Glutamatergic neuron (in vitro differentiated cells): ENCODE measurements around the gene INO80C. TPM values are rescaled to one million over a fixed set of nuclear protein-coding genes. Genes with fewer than 3 reads are reported as not detected.

ENCODE experiments used
- DNase-seq: peaks from one replicate; pipeline ENCODE4 v3.0.0; 2022
- H3K27ac Mint-ChIP-seq: one replicate; pipeline ENCODE4 v1.8.0; 2020; ENCODE audit warnings: mild to moderate bottlenecking, mixed read lengths, inconsistent platforms; ENCODE audit not compliant: unreplicated experiment
- H3K27me3 Mint-ChIP-seq: one replicate; pipeline ENCODE4 v1.8.0; 2020; ENCODE audit warnings: mild to moderate bottlenecking, moderate library complexity, mixed read lengths, inconsistent platforms; ENCODE audit not compliant: unreplicated experiment
- H3K36me3 Mint-ChIP-seq: one replicate; pipeline ENCODE4 v1.8.0; 2020; ENCODE audit warnings: mild to moderate bottlenecking, mixed read lengths, inconsistent platforms; ENCODE audit not compliant: unreplicated experiment
- H3K4me1 Mint-ChIP-seq: one replicate; pipeline ENCODE4 v1.8.0; 2020; ENCODE audit warnings: mild to moderate bottlenecking, low read depth, mixed read lengths, inconsistent platforms; ENCODE audit not compliant: unreplicated experiment
- H3K4me3 Mint-ChIP-seq: one replicate; pipeline ENCODE4 v1.8.0; 2020; ENCODE audit warnings: mild to moderate bottlenecking, mixed read lengths, inconsistent platforms; ENCODE audit not compliant: unreplicated experiment
- H3K9me3 Mint-ChIP-seq: one replicate; pipeline ENCODE4 v1.8.0; 2020; ENCODE audit warnings: mild to moderate bottlenecking, moderate library complexity, mixed read lengths, inconsistent platforms; ENCODE audit not compliant: unreplicated experiment
- CTCF ChIP-seq: fragments of 200-600 bp; sonication (generic); IDR thresholded peaks from one replicate; pipeline ENCODE4 v1.5.0; 2021; ENCODE audit not compliant: partially characterized antibody, unreplicated experiment
- total RNA-seq: library from RNA; stranded (reverse); fragmentation: NEBNext Ultra II Directional; extraction: Animal tissue kit (Norgen Biotek cat#: 25700); gene quantifications from one replicate; pipeline ENCODE4 v1.2.1, GENCODE V29; 2021; ENCODE audit not compliant: unreplicated experiment

INO80C gene
- total RNA-seq, 1 donor from 2014 or later, result 38.7 TPM

GRCh38 chr18:35451032-35451431 lies 46.7 kb downstream of the INO80C start:
- no peak for TF ChIP-seq CTCF
- Mint-ChIP-seq H3K27me3 (peaks cover 1% of the 10 kb centered on the region), H3K4me3 (no peak overlapping the region), H3K36me3 (no peaks in the 10 kb centered on the region), H3K9me3 (no peaks in the 10 kb centered on the region), H3K4me1 (no peaks in the 10 kb centered on the region), H3K27ac (no peak overlapping the region)
- DNase-seq, result no peak

GRCh38 chr18:35444636-35445035 lies 53.1 kb downstream of the INO80C start:
- no peak for TF ChIP-seq CTCF
- Mint-ChIP-seq H3K4me1 (peaks cover 2% of the 10 kb centered on the region), H3K9me3 (no peaks in the 10 kb centered on the region), H3K27me3 (no peaks in the 10 kb centered on the region), H3K4me3 (no peak overlapping the region), H3K27ac (no peak overlapping the region), H3K36me3 (no peaks in the 10 kb centered on the region)
- DNase-seq, result no peak

GRCh38 chr18:35443847-35444246 lies 53.9 kb downstream of the INO80C start:
- peaks cover 2% of the 10 kb centered on the region for H3K4me1 Mint-ChIP-seq

GRCh38 chr18:35443434-35443833 lies 54.3 kb downstream of the INO80C start:
- Mint-ChIP-seq H3K4me3 (no peak overlapping the region), H3K4me1 (peaks cover 2% of the 10 kb centered on the region), H3K27ac (no peak overlapping the region), H3K27me3 (no peaks in the 10 kb centered on the region), H3K9me3 (peaks cover 2% of the 10 kb centered on the region), H3K36me3 (no peaks in the 10 kb centered on the region)
- DNase-seq, result no peak
- TF ChIP-seq CTCF, result no peak

More at GRCh38 chr18:35443847-35444246, 53.9 kb downstream of the INO80C start:
- DNase-seq, result no peak
- Mint-ChIP-seq H3K4me3 (no peak overlapping the region), H3K27ac (no peak overlapping the region), H3K27me3 (no peaks in the 10 kb centered on the region), H3K9me3 (no peaks in the 10 kb centered on the region), H3K36me3 (no peaks in the 10 kb centered on the region)
- TF ChIP-seq CTCF, result no peak

- no peaks in the 10 kb centered on the region for H3K36me3 Mint-ChIP-seq
- no peak for DNase-seq
- TF ChIP-seq CTCF, result no peak
- peaks cover 2% of the 10 kb centered on the region for H3K9me3 Mint-ChIP-seq
- H3K27ac Mint-ChIP-seq, result no peak overlapping the region
- H3K4me1 Mint-ChIP-seq, result peaks cover 2% of the 10 kb centered on the region
- H3K27me3 Mint-ChIP-seq, result no peaks in the 10 kb centered on the region
- no peak overlapping the region for H3K4me3 Mint-ChIP-seq
Measured at GRCh38 chr18:35442701-35443100, 55.1 kb downstream of the INO80C start.
